Liver (tissue), 9 donors: ENCODE results near the gene KXD1. TPM values are rescaled to one million over a fixed set of nuclear protein-coding genes. Genes with fewer than 3 reads are reported as not detected.

Source experiments
- DNase-seq: peaks from one replicate; pipeline ENCODE4 v3.0.0-alpha.2; 2017; ENCODE audit warnings: low spot score
- H3K27ac ChIP-seq, 2 donors: one replicate each; pipeline ENCODE4 v1.7.0; 2013; ENCODE audit warnings: inconsistent platforms in 2 of 2, low read length in 2 of 2, control low read depth in 1 of 2, low read depth in 1 of 2, mild to moderate bottlenecking in 1 of 2
- H3K27me3 ChIP-seq, 4 donors: one replicate each; pipeline versions ENCODE4 v1.6.1 to v1.7.0; 2013; ENCODE audit warnings: low read length in 3 of 4, inconsistent platforms in 1 of 4, mild to moderate bottlenecking in 1 of 4, moderate library complexity in 1 of 4; ENCODE audit not compliant: control insufficient read depth in 4 of 4, insufficient read depth in 4 of 4
- H3K36me3 ChIP-seq, 4 donors: one replicate each; pipeline versions ENCODE4 v1.6.1 to v1.7.0; 2013; ENCODE audit warnings: low read length in 3 of 4, mild to moderate bottlenecking in 3 of 4, low read depth in 1 of 4, moderate library complexity in 1 of 4; ENCODE audit not compliant: control insufficient read depth in 4 of 4, insufficient read depth in 3 of 4
- H3K4me1 ChIP-seq, 4 donors: one replicate each; pipeline versions ENCODE4 v1.6.1 to v1.7.0; 2013; ENCODE audit warnings: low read length in 3 of 4, mild to moderate bottlenecking in 3 of 4, moderate library complexity in 1 of 4; ENCODE audit not compliant: control insufficient read depth in 4 of 4, insufficient read depth in 4 of 4
- H3K4me3 ChIP-seq, 3 donors: one replicate each; pipeline versions ENCODE4 v1.6.1 to v1.7.0; 2013; ENCODE audit warnings: low read length in 3 of 3, control low read depth in 1 of 3, low read depth in 1 of 3, mild to moderate bottlenecking in 1 of 3
- H3K9ac ChIP-seq, 2 donors: one replicate each; pipeline ENCODE4 v1.7.0; 2013; ENCODE audit warnings: low read length in 2 of 2, mild to moderate bottlenecking in 2 of 2, moderate library complexity in 2 of 2, control low read depth in 1 of 2, low read depth in 1 of 2
- H3K9me3 ChIP-seq, 4 donors: one replicate each; pipeline versions ENCODE4 v1.6.1 to v1.7.0; 2013; ENCODE audit warnings: low read length in 3 of 4; ENCODE audit not compliant: control insufficient read depth in 4 of 4
- ATF3 ChIP-seq: IDR thresholded peaks from 2 replicates; pipeline ENCODE4 v1.6.1; 2016; ENCODE audit warnings: antibody characterized with exemption
- EGR1 ChIP-seq, 2 donors: IDR thresholded peaks; 2 replicates each; pipeline ENCODE4 v1.6.1; 2016 to 2018; ENCODE audit warnings: antibody characterized with exemption in 2 of 2, low read depth in 2 of 2
- FOXA1 ChIP-seq: IDR thresholded peaks from 2 replicates; pipeline ENCODE4 v1.6.1; 2016; ENCODE audit warnings: antibody characterized with exemption
- FOXA2 ChIP-seq: IDR thresholded peaks from 2 replicates; pipeline ENCODE4 v1.6.1; 2016; ENCODE audit warnings: antibody characterized with exemption
- GABPA ChIP-seq, 2 donors: IDR thresholded peaks in 1 of 2; conservative IDR thresholded peaks in 1 of 2; 2 replicates each; pipeline ENCODE4 v1.6.1; 2016; ENCODE audit warnings: antibody characterized with exemption in 2 of 2, mild to moderate bottlenecking in 1 of 2, moderate library complexity in 1 of 2
- HNF4A ChIP-seq, 2 donors: conservative IDR thresholded peaks; 2 replicates each; pipeline ENCODE4 v1.6.1; 2016; ENCODE audit warnings: antibody characterized with exemption in 2 of 2, mild to moderate bottlenecking in 2 of 2
- HNF4G ChIP-seq: IDR thresholded peaks from 2 replicates; pipeline ENCODE4 v1.6.1; 2016; ENCODE audit warnings: antibody characterized with exemption
- JUND ChIP-seq, 2 donors: IDR thresholded peaks; 2 replicates each; pipeline ENCODE4 v1.6.1; 2016; ENCODE audit warnings: antibody characterized with exemption in 2 of 2
- NR2F2 ChIP-seq: IDR thresholded peaks from 2 replicates; pipeline ENCODE4 v1.6.1; 2016; ENCODE audit warnings: antibody characterized with exemption
- RAD21 ChIP-seq, 2 donors: IDR thresholded peaks; 2 replicates each; pipeline ENCODE4 v1.6.1; 2016; ENCODE audit warnings: antibody characterized with exemption in 2 of 2, mild to moderate bottlenecking in 2 of 2
- REST ChIP-seq: IDR thresholded peaks from 2 replicates; pipeline ENCODE4 v1.6.1; 2016; ENCODE audit warnings: antibody characterized with exemption, mild to moderate bottlenecking
- RXRA ChIP-seq, 2 donors: IDR thresholded peaks; 2 replicates each; pipeline ENCODE4 v1.6.1; 2017 to 2018; ENCODE audit warnings: antibody characterized with exemption in 2 of 2, mild to moderate bottlenecking in 1 of 2
- SP1 ChIP-seq: IDR thresholded peaks from 2 replicates; pipeline ENCODE4 v1.6.1; 2018; ENCODE audit warnings: antibody characterized with exemption, mild to moderate bottlenecking
- TAF1 ChIP-seq: conservative IDR thresholded peaks from 2 replicates; pipeline ENCODE4 v1.6.1; 2016; ENCODE audit warnings: antibody characterized with exemption, mild to moderate bottlenecking
- YY1 ChIP-seq: IDR thresholded peaks from 2 replicates; pipeline ENCODE4 v1.6.1; 2016; ENCODE audit warnings: antibody characterized with exemption, mild to moderate bottlenecking
- ZBTB33 ChIP-seq: IDR thresholded peaks from 2 replicates; pipeline ENCODE4 v1.6.1; 2016; ENCODE audit warnings: antibody characterized with exemption
- WGBS: extraction: QIAGEN DNeasy Blood & Tissue Kit; methylation state at CpG from one replicate; pipeline ENCODE4 v1.1.7; 2013; 5-methylcytosine and 5-hydroxymethylcytosine counted together
- polyA plus RNA-seq, 2 donors: library from polyadenylated mRNA; stranded (reverse) in 1 of 2; unstranded in 1 of 2; fragments of 200-250 nt in 1 of 2; fragments of >200 nt in 1 of 2; fragmentation: Nextera tagmentation in 1 of 2; extraction: Ambion mirVana in 1 of 2; gene quantifications; one replicate each; pipeline versions ENCODE4 v1.2.1 to v1.2.3, GENCODE V29; 2013 to 2015
- total RNA-seq, 2 donors: library from RNA; depleted of rRNA; stranded (reverse); fragments of >200 nt; gene quantifications; one replicate each; pipeline ENCODE4 v1.2.3, GENCODE V29; 2014
- TF ChIP-seq, protein P1 (sequence below): fragments of 150-350 bp; IDR thresholded peaks from 2 replicates; pipeline ENCODE4 v1.5.1; 2017; ENCODE audit warnings: improper control_type of control experiment, low read depth, low read length; ENCODE audit not compliant: missing input control
- TF ChIP-seq, protein P2 (sequence below): IDR thresholded peaks from 2 replicates; pipeline ENCODE4 v1.6.1; 2016; ENCODE audit warnings: antibody characterized with exemption
- donor health status: healthy.
- donor health status: healthy.
- donor health status: healthy.
- donor health status: healthy.
- donor health status: healthy.

The KXD1 gene
- total and polyA plus RNA-seq, 4 donors, result 31.8 to 53.6 (median 43.4) TPM

- TF ChIP-seq GABPA (IDR thresholded peaks at IDR 0.05 in 1 of 2, conservative IDR thresholded peaks at IDR 0.05 in 1 of 2), result no peak
- TF ChIP-seq NR2F2, result no peak
- TF ChIP-seq JUND (IDR thresholded peaks at IDR 0.05), result no peak
- TF ChIP-seq TAF1, result no peak
- no peak for TF ChIP-seq RXRA (IDR thresholded peaks at IDR 0.05)
- TF ChIP-seq FOXA2, result no peak
- no peak for TF ChIP-seq ATF3
- no peak for TF ChIP-seq HNF4G
- no peak for TF ChIP-seq FOXA1
- no peak for TF ChIP-seq EGR1 (IDR thresholded peaks at IDR 0.05; ENCODE audit: low read depth in 2 of 2)
- DNase-seq, result no peak
- peaks cover 4 to 20% (median 12%) of the 10 kb centered on the region in 4 donors for H3K4me1 ChIP-seq
- H3K4me3 ChIP-seq, result no peak overlapping the region
- H3K27ac ChIP-seq, result no peak overlapping the region
- H3K27me3 ChIP-seq, result no peaks in the 10 kb centered on the region
- H3K9ac ChIP-seq, result no peak overlapping the region
- WGBS, result 96% methylated on average over 18 of the region's 18 CpGs
- no peaks in the 10 kb centered on the region for H3K9me3 ChIP-seq
- H3K36me3 ChIP-seq, result peaks cover 13 to 36% (median 25%) of the 10 kb centered on the region in 4 donors
Observed at GRCh38 chr19:18574691-18575291, 17.1 kb downstream of the KXD1 start.

GRCh38 chr19:18576383-18576782 lies 18.7 kb downstream of the KXD1 start:
- H3K9ac ChIP-seq, result no peak overlapping the region
- peaks cover 4 to 18% (median 13%) of the 10 kb centered on the region in 4 donors for H3K4me1 ChIP-seq
- no peak for DNase-seq
- H3K9me3 ChIP-seq, result no peaks in the 10 kb centered on the region
- no peak overlapping the region for H3K4me3 ChIP-seq
- no peak overlapping the region for H3K27ac ChIP-seq
- H3K36me3 ChIP-seq, result peaks cover 13 to 36% (median 25%) of the 10 kb centered on the region in 4 donors
- 92% methylated on average over 8 of the region's 8 CpGs for WGBS
- no peak for TF ChIP-seq GABPA (IDR thresholded peaks at IDR 0.05 in 1 of 2, conservative IDR thresholded peaks at IDR 0.05 in 1 of 2)
- TF ChIP-seq RAD21 (IDR thresholded peaks at IDR 0.05), result no peak
- no peak for TF ChIP-seq FOXA2
- TF ChIP-seq, protein P1, sequence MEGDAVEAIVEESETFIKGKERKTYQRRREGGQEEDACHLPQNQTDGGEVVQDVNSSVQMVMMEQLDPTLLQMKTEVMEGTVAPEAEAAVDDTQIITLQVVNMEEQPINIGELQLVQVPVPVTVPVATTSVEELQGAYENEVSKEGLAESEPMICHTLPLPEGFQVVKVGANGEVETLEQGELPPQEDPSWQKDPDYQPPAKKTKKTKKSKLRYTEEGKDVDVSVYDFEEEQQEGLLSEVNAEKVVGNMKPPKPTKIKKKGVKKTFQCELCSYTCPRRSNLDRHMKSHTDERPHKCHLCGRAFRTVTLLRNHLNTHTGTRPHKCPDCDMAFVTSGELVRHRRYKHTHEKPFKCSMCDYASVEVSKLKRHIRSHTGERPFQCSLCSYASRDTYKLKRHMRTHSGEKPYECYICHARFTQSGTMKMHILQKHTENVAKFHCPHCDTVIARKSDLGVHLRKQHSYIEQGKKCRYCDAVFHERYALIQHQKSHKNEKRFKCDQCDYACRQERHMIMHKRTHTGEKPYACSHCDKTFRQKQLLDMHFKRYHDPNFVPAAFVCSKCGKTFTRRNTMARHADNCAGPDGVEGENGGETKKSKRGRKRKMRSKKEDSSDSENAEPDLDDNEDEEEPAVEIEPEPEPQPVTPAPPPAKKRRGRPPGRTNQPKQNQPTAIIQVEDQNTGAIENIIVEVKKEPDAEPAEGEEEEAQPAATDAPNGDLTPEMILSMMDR, result no peak
- no peak for TF ChIP-seq HNF4A (conservative IDR thresholded peaks at IDR 0.05)
- TF ChIP-seq RXRA (IDR thresholded peaks at IDR 0.05), result no peak
- no peak for TF ChIP-seq SP1
- no peak for TF ChIP-seq NR2F2
- TF ChIP-seq REST, result no peak
- TF ChIP-seq, protein P2, sequence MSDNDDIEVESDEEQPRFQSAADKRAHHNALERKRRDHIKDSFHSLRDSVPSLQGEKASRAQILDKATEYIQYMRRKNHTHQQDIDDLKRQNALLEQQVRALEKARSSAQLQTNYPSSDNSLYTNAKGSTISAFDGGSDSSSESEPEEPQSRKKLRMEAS, result no peak
- TF ChIP-seq TAF1, result no peak
- no peak for TF ChIP-seq ATF3
- TF ChIP-seq EGR1 (IDR thresholded peaks at IDR 0.05; ENCODE audit: low read depth in 2 of 2), result no peak
- TF ChIP-seq ZBTB33, result no peak
- TF ChIP-seq YY1, result no peak
- no peak for TF ChIP-seq HNF4G
- no peak for TF ChIP-seq FOXA1
- no peak for TF ChIP-seq JUND (IDR thresholded peaks at IDR 0.05)
- no peaks in the 10 kb centered on the region for H3K27me3 ChIP-seq
